ENCODE measurements around the gene PSMA1. TPM values are rescaled to one million over a fixed set of nuclear protein-coding genes. Genes with fewer than 3 reads are reported as not detected.
A peak's percentile ranks its signal among the peaks of the same experiment; 100 is the strongest.
"Not testable (repeated sequence)": the region's sequence is repeated elsewhere in the genome, so short reads cannot be mapped to it uniquely, and the experiment has no call there.

PSMA1 gene
- total RNA-seq, 4 donors from 2014 or later: 81.7 to 213 (median 126) TPM

DNA sequence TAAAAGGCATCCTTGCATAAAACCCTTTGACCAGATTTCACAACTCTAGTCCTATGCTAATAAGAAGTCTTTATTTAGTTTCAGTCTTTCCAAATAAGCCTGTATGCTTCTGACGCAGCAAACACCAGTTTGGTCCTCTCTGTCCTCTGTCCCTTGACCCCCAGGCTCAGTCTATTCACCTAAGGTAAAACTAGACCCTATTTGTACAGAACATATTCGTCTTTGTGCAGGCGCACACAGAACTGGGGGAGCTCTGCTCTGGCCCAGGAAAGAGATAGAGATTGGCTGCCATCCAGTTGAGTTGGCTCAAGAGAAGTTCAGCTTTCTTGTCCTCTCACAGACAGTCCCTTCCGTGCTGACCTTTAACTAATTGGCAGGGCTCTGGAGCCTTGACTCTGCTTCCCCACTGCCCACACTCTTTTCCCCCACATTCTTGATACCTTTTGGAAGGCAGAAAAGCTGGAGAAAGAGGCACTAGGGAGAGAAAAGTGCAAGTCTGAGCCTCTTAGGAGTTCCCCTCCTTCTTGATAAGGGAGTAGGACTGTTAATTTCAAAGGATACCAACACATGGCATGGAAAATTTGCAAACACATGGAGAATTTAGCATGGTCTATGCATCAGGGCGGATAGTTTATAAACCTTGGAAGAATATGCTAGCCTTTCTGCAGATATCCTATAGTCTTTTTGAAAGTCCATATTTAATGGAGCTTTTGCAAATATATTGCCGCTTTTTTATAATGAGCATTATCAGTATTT is 21.2 kb upstream of the PSMA1 start:
- Histone ChIP-seq H3K9me3 (no peaks in the 10 kb centered on the region), H3K27me3 (no peaks in the 10 kb centered on the region), H3K27ac (no peak overlapping the region), H3K36me3 (no peaks in the 10 kb centered on the region), H3K4me3 (no peak overlapping the region), H3K4me1 (no peaks in the 10 kb centered on the region)
- no peak for DNase-seq
- intact Hi-C loops (cut with DNase I; ENCODE audit: low total_unique reads): no loop called here
- TF ChIP-seq POLR2A (IDR thresholded peaks at IDR 0.05) (no peak), CTCF (IDR thresholded peaks at IDR 0.05) (no peak)

- Histone ChIP-seq H3K4me3 (no peak overlapping the region), H3K4me1 (no peaks in the 10 kb centered on the region)
- intact Hi-C loops (cut with DNase I; ENCODE audit: low total_unique reads): no loop called here
Observed at GRCh38 chr11:14539982-14540421, 19.8 kb upstream of the PSMA1 start.

GRCh38 chr11:14538926-14539554 is 18.9 kb upstream of the PSMA1 start:
- no peak for DNase-seq
- Histone ChIP-seq H3K4me1 (no peaks in the 10 kb centered on the region), H3K9me3 (no peaks in the 10 kb centered on the region), H3K27ac (no peak overlapping the region), H3K27me3 (no peaks in the 10 kb centered on the region), H3K4me3 (no peak overlapping the region), H3K36me3 (no peaks in the 10 kb centered on the region)
- intact Hi-C loops (cut with DNase I; ENCODE audit: low total_unique reads): no loop called here
- TF ChIP-seq CTCF (IDR thresholded peaks at IDR 0.05) (no peak), POLR2A (IDR thresholded peaks at IDR 0.05) (no peak)

More at GRCh38 chr11:14539982-14540421, 19.8 kb upstream of the PSMA1 start:
- no peak overlapping the region for H3K27ac ChIP-seq
- no peaks in the 10 kb centered on the region for H3K36me3 ChIP-seq
- TF ChIP-seq POLR2A (IDR thresholded peaks at IDR 0.05): no peak
- TF ChIP-seq CTCF (IDR thresholded peaks at IDR 0.05): no peak
- DNase-seq: no peak
- no peaks in the 10 kb centered on the region for H3K9me3 ChIP-seq
- no peaks in the 10 kb centered on the region for H3K27me3 ChIP-seq

- intact Hi-C loops (cut with DNase I; ENCODE audit: low total_unique reads): no loop called here
- Histone ChIP-seq H3K4me3 (no peak overlapping the region), H3K9me3 (no peaks in the 10 kb centered on the region), H3K27ac (no peak overlapping the region), H3K4me1 (no peaks in the 10 kb centered on the region), H3K36me3 (no peaks in the 10 kb centered on the region), H3K27me3 (no peaks in the 10 kb centered on the region)
- DNase-seq: no peak
- TF ChIP-seq CTCF (IDR thresholded peaks at IDR 0.05): no peak
- no peak for TF ChIP-seq POLR2A (IDR thresholded peaks at IDR 0.05)
Observed at GRCh38 chr11:14538271-14538925, 18.2 kb upstream of the PSMA1 start.

- DNase-seq: no peak
- Histone ChIP-seq H3K4me3 (no peak overlapping the region), H3K4me1 (no peaks in the 10 kb centered on the region), H3K9me3 (no peaks in the 10 kb centered on the region), H3K36me3 (no peaks in the 10 kb centered on the region), H3K27me3 (no peaks in the 10 kb centered on the region), H3K27ac (no peak overlapping the region)
- intact Hi-C loops (cut with DNase I; ENCODE audit: low total_unique reads): no loop called here
- TF ChIP-seq CTCF (IDR thresholded peaks at IDR 0.05) (peak; percentile 38 to 56 (median 44)), POLR2A (IDR thresholded peaks at IDR 0.05) (no peak)
Observed at GRCh38 chr11:14537134-14537599, 17.0 kb upstream of the PSMA1 start.

DNA sequence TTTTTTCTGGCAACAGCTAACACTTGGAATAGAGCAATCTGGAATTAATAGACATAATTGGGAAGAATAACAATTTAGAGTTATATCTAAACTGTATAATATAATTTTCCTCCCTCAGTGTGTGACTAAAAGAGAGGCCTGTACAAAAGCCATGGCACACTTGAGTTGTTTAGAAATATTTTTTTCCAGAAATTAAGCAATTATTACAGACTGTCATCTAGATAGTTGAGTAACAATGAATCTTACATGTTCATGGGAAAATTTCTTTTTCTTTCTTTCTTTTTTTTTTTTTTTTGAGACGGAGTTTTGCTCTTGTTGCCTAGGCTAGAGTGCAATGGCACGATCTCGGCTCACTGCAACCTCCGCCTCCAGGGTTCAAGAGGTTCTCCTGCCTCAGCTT is 15.0 kb upstream of the PSMA1 start:
- DNase-seq; H3K9me3 ChIP-seq; intact Hi-C loops (cut with DNase I; ENCODE audit: low total_unique reads); H3K4me3 ChIP-seq; H3K27ac ChIP-seq; H3K36me3 ChIP-seq; H3K27me3 ChIP-seq; H3K4me1 ChIP-seq: not testable (repeated sequence)
